Measurements from ENCODE around the gene ICE2.

The ICE2 gene

DNA sequence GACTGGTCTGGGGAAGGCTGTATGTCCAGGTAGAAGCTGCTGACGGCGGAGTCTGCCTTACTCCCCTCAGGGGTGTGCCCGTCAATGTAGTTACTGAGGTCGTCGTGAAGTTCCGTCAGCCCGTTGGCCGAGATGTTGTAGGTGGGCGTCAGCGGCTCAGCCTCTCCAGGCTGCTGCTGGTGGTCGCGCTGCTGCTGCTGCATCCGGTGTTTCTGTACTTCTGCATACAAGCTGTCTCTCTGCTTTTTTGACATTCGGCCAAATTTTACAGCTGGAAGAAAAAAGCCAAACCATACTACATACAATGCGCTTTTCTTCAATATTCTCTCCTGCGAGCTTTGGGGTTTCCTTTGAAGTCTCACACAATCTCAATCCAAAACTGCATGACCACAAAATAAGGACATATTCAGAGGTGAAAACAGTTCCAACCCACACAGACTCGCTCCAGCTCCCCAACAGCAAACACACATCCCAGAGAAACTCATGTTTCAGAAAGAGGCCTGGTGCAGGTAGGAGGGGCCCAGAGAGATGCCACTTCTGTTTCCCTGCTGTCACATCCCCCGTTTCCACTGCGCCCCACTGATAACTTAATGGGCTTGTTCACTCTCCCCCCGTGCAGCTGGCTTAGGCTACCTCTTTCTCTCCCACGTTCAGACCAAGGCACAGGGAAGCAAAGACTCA is 32.5 kb upstream of the ICE2 start:
- no peaks in the 10 kb centered on the region for H4K20me1 ChIP-seq (ENCODE audit: low read depth, low read length)
- H3K36me3 ChIP-seq (ENCODE audit: low read length), result no peaks in the 10 kb centered on the region
- H3K9me3 ChIP-seq (ENCODE audit: insufficient read depth, low read length), result no peaks in the 10 kb centered on the region
- no peaks in the 10 kb centered on the region for H3K79me2 ChIP-seq (ENCODE audit: insufficient read depth, low read length)
- no peak overlapping the region for H3K4me3 ChIP-seq (ENCODE audit: insufficient read depth, low read length, poor library complexity, severe bottlenecking)
- H3K4me2 ChIP-seq (ENCODE audit: low read depth, low read length, poor library complexity, severe bottlenecking), result no peak overlapping the region
- H3K27ac ChIP-seq (ENCODE audit: low read depth, low read length), result no peak overlapping the region
- H3K9me2 ChIP-seq (replicated peaks; ENCODE audit: insufficient read depth, low read length), result no peaks in the 10 kb centered on the region
- H3F3A ChIP-seq (ENCODE audit: insufficient read depth), result no peaks in the 10 kb centered on the region
- H2AFZ ChIP-seq (ENCODE audit: low read depth, low read length, severe bottlenecking), result no peak overlapping the region
- TF ChIP-seq, protein P1, sequence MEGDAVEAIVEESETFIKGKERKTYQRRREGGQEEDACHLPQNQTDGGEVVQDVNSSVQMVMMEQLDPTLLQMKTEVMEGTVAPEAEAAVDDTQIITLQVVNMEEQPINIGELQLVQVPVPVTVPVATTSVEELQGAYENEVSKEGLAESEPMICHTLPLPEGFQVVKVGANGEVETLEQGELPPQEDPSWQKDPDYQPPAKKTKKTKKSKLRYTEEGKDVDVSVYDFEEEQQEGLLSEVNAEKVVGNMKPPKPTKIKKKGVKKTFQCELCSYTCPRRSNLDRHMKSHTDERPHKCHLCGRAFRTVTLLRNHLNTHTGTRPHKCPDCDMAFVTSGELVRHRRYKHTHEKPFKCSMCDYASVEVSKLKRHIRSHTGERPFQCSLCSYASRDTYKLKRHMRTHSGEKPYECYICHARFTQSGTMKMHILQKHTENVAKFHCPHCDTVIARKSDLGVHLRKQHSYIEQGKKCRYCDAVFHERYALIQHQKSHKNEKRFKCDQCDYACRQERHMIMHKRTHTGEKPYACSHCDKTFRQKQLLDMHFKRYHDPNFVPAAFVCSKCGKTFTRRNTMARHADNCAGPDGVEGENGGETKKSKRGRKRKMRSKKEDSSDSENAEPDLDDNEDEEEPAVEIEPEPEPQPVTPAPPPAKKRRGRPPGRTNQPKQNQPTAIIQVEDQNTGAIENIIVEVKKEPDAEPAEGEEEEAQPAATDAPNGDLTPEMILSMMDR (IDR thresholded peaks at IDR 0.05; ENCODE audit: insufficient read depth, low read length, poor library complexity, severe bottlenecking), result no peak
- no peak for TF ChIP-seq EZH2phosphoT487 (conservative IDR thresholded peaks at IDR 0.05; ENCODE audit: low read length)
- H3K9ac ChIP-seq (ENCODE audit: low read length), result no peak overlapping the region
- H3K27me3 ChIP-seq (ENCODE audit: low read length), result no peaks in the 10 kb centered on the region

DNA sequence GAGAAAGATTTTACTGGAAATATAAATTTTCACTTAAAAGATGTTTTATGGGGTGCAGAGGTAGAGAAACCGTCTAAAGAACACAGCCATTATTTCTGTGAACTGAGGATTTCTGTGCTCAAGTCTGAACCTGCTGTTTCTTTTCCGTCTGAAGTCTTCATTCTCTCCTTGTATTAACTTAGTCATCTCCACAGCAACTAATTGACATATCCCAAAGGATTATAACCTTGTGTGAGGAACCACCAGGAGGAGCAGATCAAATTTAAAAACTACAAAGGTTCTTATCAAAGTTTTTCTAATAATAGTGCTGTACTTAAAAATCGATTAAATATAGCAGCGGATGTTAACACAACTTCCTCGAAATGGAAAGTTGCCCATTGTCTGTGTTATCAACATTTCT is 31.1 kb upstream of the ICE2 start:
- H3K9me3 ChIP-seq (ENCODE audit: insufficient read depth, low read length), result no peaks in the 10 kb centered on the region
- no peaks in the 10 kb centered on the region for H3K9me2 ChIP-seq (replicated peaks; ENCODE audit: insufficient read depth, low read length)
- H2AFZ ChIP-seq (ENCODE audit: low read depth, low read length, severe bottlenecking), result no peak overlapping the region
- H4K20me1 ChIP-seq (ENCODE audit: low read depth, low read length), result no peaks in the 10 kb centered on the region
- H3K27me3 ChIP-seq (ENCODE audit: low read length), result no peaks in the 10 kb centered on the region
- TF ChIP-seq, protein P1 (IDR thresholded peaks at IDR 0.05; ENCODE audit: insufficient read depth, low read length, poor library complexity, severe bottlenecking), result no peak
- TF ChIP-seq EZH2phosphoT487 (conservative IDR thresholded peaks at IDR 0.05; ENCODE audit: low read length), result no peak
- H3K9ac ChIP-seq (ENCODE audit: low read length), result no peak overlapping the region
- no peaks in the 10 kb centered on the region for H3K36me3 ChIP-seq (ENCODE audit: low read length)
- H3F3A ChIP-seq (ENCODE audit: insufficient read depth), result no peaks in the 10 kb centered on the region
- H3K4me3 ChIP-seq (ENCODE audit: insufficient read depth, low read length, poor library complexity, severe bottlenecking), result no peak overlapping the region
- no peak overlapping the region for H3K27ac ChIP-seq (ENCODE audit: low read depth, low read length)
- no peak overlapping the region for H3K4me2 ChIP-seq (ENCODE audit: low read depth, low read length, poor library complexity, severe bottlenecking)
- H3K79me2 ChIP-seq (ENCODE audit: insufficient read depth, low read length), result no peaks in the 10 kb centered on the region

DNA sequence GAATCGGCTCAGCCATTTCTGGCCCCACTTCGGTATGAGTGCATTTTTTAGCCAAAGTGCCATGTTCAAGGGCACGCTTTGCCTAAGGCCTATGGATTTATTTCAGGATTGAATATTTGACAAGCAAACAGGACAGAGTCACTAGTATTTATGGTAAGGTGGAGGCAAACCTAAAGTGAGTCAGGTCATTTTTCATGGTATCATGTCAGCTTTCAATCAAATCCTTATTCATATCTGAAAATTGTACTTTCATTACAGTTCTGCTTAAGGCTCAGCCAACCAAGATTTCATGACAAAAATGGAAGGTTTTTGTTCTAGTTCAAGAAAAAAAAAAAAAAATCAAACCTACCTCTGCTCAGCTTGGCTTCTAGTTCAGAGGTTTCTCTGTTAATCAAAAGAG is 30.5 kb upstream of the ICE2 start:
- no peak overlapping the region for H3K27ac ChIP-seq (ENCODE audit: low read depth, low read length)
- no peak overlapping the region for H3K4me2 ChIP-seq (ENCODE audit: low read depth, low read length, poor library complexity, severe bottlenecking)

More for the DNA sequence above, 30.5 kb upstream of the ICE2 start:
- H3F3A ChIP-seq (ENCODE audit: insufficient read depth), result no peaks in the 10 kb centered on the region
- H2AFZ ChIP-seq (ENCODE audit: low read depth, low read length, severe bottlenecking), result no peak overlapping the region
- H4K20me1 ChIP-seq (ENCODE audit: low read depth, low read length), result no peaks in the 10 kb centered on the region
- H3K27me3 ChIP-seq (ENCODE audit: low read length), result no peaks in the 10 kb centered on the region
- H3K79me2 ChIP-seq (ENCODE audit: insufficient read depth, low read length), result no peaks in the 10 kb centered on the region
- H3K4me3 ChIP-seq (ENCODE audit: insufficient read depth, low read length, poor library complexity, severe bottlenecking), result no peak overlapping the region
- H3K9ac ChIP-seq (ENCODE audit: low read length), result no peak overlapping the region
- H3K36me3 ChIP-seq (ENCODE audit: low read length), result no peaks in the 10 kb centered on the region
- no peaks in the 10 kb centered on the region for H3K9me2 ChIP-seq (replicated peaks; ENCODE audit: insufficient read depth, low read length)
- H3K9me3 ChIP-seq (ENCODE audit: insufficient read depth, low read length), result no peaks in the 10 kb centered on the region
- TF ChIP-seq, protein P1 (IDR thresholded peaks at IDR 0.05; ENCODE audit: insufficient read depth, low read length, poor library complexity, severe bottlenecking), result no peak
- TF ChIP-seq EZH2phosphoT487 (conservative IDR thresholded peaks at IDR 0.05; ENCODE audit: low read length), result no peak

Measured in SU-DHL-6 (cell line).